Midbrain (tissue), 1 donor: Measurements from ENCODE around the gene TMSB15B.
"Not testable (repeated sequence)": the region's sequence is repeated elsewhere in the genome, so short reads cannot be mapped to it uniquely, and the experiment has no call there.

ENCODE experiments used
- DNase-seq: peaks from one replicate; lab custom pipeline; 2025; lab: John Stamatoyannopoulos, UW

Gene TMSB15B

DNA sequence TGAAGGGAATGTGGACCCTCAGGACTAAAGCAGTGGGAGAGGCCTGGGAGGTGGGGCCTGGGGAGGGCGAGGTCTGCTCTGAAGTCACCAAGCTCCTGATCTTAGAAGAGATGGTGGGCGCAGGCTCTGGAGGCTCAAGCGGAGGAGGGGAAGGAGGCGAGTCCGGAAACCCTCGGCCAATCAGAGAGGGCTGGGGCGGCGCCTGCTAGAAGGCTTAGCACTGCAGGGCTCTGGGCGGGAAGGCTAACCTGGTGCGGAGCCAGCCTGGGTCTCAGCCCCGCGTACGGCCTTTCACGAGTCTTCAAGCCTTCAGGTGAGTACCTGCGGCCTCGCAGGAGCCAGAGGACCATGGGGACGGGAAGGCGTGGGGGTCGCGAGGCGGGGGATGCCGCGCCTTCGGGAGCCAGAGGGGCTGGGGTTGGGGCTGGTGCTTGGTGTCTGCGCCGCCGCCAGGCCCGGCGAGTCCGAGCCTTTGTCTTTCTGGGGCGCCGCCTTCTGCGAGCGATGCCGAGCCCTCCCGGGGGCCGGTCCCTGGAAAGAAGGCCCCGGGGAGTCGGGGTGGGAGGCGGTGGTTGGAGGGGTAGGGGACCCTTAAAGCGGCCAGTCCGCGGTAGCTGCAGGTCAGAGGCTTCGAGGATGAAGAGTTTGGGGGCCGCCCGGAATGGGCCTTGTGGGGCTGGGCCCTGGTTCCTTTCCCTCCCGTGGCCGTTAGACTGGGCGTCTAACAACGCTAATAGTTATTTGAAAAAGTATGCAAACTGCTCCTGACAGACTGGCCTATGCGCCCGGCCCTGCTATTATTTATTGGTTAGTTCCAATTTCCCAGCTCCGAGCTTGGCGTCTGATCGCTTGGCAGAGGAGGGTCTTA lies at the start of gene TMSB15B:
Gene TMSB15B, plus strand, starts transcription at position 217 of the 868 bp plus-strand sequence.
- DNase-seq: not testable (repeated sequence)

DNA sequence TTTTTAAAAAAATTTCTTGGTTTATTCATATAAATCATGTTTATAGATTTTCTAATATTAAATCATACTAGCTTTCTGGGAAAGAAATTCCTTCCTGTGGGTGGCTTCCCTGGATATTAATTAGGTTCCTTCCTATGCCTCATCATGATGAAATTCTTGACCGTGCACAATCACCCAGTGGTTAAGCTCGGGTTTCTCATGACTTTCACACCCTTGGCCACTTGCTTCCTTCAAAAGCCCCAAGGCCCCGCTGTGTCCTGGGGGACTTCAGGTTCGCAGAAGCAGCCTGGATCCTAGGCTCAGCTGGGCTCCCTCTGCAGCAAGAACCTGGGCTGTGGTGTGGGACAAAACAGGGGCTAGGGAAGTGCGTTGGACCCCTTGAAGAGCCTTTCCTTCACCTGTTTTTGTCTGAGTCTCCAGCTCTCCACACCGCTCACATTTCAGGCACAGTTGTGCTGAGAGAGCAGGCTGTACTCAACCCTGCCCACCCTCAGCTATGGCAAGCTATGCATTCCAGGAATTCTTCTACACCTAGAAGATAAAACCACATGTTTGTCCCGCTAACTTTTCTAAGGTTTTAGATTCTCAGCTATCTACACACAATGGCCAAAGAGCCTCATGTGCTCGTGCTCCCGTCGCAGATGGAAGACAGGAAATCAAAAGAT lies 48.9 kb upstream of the TMSB15B start:
- no peak for DNase-seq

DNA sequence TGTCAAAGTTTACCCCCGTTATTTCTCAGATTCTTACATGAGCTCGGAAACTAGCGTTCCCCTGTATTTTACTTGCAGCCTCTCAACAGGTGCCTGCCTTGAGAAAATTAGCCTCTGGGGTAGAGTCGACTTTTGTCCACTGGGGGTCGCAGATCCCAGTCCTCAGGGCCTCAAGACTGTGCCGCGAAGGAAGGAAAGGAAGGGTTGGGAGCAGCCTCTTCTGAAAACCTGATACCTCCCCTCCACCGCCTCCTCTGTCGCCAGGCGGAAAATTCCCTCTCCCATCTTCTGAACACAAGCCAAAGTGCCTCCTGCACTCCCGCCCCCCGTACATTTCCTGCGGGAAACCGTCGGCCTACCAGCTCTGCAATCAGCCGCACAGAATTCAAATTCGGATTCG lies 44.4 kb upstream of the TMSB15B start:
- peak; percentile 52 for DNase-seq

DNA sequence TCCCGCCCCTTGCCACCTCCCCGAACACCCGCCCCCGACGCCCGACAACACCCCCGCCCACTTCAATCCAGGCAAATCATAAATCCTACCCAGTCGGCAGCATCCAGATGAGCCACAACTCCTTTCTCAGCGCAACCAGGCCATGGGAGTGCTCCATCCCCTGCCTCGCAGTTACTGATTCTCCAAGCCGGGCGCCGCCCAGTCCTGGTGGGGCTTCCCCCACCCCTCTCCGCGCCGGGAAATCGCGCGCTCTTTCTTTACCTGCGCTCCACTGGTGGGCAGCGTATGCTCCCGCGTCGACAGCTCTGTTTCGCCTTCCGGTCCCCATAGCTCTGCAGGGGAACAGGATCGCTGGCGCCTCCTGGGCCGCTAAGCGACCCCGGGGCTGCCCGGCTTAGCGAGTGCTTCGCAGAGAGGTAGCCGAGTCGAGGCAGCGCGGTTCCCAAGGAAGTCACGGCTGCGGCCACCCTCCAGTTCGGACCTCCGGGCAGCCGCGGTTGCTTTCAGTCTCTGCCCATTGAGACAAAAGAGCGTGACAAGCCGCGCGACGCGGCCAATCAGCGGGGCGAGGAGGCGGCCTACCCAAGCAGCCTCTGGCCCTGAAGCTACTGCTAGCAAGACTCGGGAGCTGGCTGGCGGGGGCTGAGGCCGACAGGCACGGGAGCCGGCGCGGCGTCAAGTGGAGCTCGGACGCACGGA lies 43.7 kb upstream of the TMSB15B start:
- peak; percentile 26 for DNase-seq

DNA sequence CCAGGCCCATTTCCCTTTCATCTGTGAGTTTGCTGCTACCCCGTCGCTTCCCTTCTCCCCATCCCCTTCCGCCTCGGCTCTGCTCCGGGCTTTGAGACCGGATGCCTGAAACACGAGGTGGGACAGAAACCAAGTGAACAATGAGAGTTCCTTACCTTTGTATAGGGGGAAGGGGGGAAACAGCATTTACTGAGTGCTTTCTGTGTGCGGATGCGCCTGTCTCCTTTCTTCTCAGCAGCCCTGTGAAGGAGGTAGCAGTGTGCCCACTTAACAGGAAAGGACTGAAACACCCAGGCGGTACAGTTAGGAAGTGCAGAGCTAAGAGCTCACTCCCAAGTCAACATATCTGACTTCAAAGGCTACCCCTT lies 43.2 kb upstream of the TMSB15B start:
- DNase-seq: peak; percentile 26

DNA sequence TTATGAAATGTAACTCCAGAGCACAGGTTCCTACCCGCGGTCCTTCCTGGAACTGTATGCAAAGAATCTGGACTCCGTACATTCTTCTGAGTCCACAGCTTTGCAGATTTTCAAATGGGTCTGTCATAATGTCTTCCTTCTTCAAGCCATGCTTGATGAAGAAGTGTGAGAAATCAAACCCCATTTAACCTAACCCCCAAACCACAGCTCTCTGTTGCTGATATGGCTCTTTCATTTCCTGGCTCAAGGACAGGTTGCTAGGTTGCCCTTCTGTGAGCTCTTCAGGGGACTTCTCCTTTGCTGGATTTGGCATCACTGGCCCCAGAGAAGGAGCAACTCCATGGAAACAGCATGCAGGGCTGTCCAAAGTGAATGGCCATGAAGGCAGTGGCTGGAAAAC lies 41.9 kb upstream of the TMSB15B start:
- not testable (repeated sequence) for DNase-seq

DNA sequence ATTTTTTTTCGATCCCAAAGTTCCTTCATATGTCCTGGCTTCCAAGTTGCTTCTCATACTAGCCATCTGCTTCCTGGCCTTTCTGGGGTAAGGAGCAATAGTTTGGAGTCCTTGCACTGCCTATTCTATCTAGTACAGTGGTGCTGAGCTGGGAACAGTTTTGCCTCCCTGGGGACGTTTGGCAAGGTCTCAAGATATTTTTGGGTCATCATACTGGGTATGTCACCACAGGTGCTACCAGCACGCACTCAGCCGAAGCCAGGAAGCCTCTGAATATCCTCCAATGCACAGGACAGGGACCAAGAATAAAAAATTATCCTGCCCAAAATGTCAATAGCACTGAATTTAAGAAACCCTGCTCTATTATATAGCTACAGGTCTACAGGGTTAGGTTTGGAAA lies 35.4 kb upstream of the TMSB15B start:
- no peak for DNase-seq

DNA sequence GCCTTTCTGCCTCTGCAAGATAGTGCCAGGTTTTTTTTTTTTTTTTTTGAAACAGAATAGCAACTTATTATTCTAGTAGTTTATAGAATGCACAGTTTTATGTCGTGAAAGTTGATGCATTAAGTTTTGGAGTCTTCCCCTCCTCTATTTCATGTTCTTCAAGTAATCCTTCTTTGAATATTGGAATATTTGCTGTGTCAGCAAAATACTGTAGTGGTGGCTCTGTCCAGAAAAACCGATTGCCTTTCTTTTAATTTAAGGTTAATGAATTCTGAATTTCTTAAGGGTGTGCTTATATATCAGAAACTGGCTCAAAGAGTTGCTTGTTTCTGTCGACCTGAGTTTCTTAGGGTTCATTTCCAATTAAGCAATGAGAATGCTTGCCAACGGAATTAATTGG lies 34.8 kb upstream of the TMSB15B start:
- DNase-seq: no peak

DNA sequence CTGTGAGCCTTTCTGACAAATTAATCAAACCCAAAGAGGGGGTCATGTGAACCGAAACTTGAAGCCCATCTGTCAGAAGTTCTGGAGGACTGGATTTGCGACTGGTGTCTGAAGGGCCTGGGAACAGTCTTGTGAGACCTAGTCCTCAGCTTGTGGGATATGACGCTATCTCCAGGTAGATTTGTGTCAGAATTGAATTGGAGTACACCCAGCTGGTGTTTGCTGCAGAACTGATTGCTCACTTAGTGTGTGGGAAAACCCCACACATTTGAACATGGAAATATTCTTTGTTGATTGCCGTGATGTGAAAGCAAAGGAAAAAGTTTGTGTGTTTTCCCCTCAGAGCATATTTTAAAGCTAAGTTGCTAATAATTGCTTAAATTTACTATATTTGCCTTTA lies 30.3 kb upstream of the TMSB15B start:
- DNase-seq: no peak

DNA sequence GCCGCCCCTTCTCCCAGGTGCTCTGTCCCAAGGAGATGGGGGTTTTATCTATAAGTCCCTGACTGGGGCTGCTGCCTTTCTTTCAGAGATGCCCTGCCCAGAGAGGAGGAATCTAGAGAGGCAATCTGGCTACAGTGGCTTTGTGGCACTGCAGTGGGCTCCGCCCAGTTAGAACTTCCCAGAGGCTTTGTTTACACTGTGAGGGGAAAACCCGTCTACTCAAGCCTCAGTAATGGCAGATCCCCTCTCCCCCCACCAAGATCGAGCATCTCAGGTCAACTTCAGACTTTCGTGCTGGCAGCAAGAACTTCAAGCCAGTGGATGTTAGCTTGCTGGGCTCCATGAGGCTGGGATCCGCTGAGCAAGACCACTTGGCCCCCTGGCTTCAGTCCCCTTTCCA lies 22.2 kb upstream of the TMSB15B start:
- DNase-seq: not testable (repeated sequence)

DNA sequence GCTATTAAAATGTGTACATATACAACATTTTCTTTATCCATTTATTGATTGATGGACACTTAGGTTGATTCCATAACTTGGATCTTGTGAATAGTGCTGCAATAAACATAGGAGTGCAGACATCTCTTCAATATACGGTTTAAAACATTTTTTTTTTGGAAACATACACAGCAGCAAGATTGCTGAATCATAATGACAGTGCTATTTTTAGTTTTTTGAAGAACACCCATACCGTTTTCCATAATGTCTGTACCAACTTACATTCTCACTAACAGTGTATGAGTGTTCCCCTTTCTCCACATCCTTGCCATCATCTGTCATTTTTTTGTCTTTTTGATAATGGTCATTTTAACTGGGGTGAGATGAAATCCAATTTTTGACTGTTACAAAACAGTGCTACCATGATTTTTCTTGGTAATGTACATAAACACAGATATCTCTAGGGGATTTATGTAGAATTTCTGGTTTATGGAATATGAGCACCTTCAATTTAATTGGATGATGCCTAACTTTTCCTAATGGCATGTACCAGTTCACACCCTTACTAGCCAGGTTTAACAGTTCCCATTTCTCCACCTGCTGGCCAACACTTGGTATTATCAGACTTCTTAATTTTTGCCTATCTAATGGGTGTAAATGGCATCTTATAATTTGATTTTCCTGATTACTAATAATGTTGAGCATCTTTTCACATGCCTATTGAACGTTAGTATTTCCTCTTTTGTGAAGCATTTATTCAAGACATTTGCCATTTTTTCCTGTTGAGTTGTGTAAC lies 21.0 kb upstream of the TMSB15B start:
- DNase-seq: peak; percentile 3

DNA sequence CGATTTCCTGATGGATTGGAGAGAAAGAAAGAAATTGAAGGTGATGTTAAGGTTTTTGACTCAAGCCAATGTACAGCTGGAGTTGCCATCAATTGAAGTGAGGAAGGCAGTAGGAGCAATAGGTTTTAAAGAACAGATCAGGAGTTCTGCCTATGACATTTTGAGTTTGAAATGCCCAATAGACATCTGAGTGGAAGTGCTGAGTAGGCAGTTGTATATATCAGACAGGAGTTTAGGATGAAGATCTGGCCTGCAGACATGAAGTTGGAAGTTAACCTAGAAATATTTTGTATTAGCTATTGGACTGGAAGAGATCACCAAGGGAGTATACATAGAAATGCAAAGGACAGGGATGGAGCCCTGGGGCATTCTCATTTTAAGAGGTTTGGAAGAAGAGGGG lies 12.9 kb upstream of the TMSB15B start:
- DNase-seq: no peak

DNA sequence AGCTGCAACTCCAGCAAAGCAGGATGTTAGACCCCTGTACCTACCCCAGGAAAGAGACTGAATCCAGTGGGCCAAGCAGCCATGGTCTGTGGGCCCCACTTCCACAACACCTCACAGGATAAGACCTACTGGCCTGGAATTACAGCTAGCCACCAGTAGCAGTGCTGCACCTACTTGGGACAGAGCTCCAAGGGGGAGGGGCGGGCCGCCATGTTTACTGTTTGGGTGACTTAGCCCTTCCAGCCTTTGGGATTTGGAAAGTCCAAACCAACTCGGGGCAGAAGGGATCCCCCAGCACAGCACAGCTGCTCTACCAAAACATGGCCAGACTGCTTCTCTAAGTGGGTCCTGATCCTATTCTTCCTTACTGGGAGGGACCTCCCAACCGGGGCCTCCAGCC lies 9.1 kb upstream of the TMSB15B start:
- DNase-seq: no peak

DNA sequence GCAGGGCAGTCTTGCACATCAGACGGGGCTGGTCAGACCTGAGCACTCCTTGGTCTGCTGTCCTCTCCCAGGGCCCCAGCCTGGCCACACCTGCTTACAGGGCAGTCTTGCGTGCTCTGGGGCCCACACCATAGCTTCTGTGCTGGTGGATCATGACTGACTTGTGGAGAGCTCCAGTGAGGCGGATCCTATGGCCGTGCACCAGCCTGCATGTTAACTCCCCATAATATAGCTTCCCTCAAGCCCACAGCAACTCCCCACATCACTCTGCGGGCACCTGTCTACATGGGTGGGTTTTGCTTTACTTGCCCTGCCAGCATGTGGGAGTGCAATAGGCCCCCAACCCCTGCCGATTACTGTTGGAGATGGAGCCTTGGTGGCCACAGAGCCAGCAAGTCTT lies 8.2 kb upstream of the TMSB15B start:
- DNase-seq: no peak

DNA sequence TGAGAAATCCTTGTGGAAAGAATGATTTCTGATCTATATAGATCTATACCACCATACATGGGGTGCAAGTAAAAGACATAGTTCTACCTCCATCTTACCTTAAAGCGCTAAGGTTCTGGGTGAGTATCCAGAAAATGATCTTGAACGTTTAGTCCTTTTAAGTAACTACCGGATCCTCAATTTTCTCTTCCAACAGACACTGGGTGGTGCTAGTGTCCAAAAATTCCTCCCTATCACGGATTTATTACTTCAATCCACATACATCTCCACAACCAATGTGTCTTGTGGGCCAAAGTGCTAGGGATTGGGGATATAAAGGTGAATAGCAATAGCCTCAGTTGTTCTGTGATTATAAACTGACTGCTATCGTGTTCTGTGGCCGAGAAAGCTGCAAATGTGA lies 1.8 kb upstream of the TMSB15B start:
- DNase-seq: not testable (repeated sequence)

DNA sequence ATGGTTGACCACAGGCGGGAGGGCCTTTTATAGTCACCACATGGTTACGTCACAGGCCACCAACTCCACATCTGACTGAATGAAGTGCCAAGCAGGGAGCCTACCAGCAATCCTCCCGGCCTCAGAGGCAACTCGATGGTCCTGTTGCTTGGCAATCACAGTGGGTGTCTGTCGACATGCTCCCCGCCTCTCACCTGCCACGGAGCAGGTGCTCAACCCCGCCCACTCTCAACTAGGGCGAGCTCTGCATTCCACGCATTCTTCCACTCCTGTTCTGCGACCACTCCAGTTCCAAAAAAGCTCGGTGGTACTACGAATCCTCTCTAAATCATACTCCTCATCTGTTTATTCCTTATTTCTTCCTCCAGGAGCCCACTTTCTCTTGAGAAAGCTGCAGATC lies 21.1 kb downstream of the TMSB15B start:
- not testable (repeated sequence) for DNase-seq

DNA sequence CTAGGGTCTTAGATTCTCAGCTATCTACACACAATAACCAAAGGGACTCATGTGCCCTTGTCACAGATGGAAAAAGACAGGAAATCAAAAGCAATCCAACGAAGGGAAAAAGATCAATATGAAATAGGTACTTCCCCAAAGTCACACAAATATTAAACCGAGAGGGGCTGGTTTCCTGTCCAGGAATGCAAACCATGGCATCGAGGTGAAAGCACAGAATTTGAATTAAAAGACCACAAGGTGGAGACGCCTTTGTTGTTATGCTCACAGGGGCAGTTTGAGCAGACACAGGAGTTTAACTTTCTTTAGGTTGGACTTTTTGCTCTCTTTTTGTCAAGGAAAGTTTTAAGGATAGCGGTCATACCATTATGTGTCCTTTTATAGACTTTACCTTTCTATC lies 36.8 kb downstream of the TMSB15B start:
- DNase-seq: no peak

DNA sequence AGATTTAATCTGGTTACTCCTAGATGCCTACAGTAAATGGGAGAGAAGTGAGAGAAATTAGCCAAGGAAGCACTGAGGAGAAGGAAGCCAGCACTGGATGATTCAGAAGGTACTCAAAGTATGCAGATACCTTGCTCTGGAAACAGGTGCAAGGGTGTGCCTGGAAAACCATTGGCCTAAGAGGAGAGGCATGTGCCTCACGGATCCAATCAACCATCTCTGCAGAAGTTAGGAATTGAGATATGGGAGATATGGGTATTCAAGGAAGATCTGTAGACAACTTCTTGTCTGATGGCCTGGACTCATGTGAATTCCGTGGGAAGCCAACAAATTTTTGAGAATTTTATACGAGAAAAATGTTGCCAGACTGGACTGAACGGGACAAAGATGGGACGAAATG lies 46.4 kb downstream of the TMSB15B start:
- no peak for DNase-seq

DNA sequence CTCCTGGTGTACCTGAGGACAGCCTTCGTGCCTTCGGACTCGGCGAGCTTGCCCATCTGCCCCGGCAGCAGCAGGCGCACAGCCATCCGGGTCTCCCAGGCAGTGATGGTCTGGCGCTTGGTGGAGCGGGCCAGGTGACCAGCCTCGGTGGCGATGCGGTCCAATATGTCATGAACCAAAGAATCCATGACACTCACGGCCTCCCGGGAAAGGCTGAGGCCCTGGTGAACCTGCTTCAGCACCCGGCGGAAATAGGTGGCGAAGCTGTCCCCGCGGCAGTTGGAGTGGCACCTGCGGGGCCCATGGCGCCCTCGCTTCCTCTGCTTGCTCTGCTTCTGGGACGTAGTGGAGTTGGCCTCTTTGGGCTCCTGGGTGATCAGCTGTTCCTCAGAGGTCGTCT lies 50.7 kb downstream of the TMSB15B start:
- DNase-seq: no peak

DNA sequence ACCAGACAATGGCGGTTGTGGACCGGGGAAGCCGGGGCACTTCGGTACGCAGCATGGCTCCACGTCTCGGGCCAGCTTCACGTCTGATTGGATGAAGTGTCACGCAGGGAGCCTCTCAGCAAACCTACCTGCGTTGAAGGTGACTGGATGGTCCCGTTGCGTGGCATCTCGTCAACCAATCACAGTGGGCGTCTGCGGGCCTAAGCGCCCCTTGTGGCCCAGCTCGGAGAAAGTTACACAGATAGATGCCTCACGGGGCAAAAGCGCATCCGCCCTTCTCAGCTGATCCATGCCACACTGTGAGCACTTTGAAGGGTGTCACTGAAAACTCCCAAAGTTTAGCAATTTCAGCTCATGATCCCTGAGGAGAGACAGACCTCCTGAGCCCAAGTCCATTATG lies 51.2 kb downstream of the TMSB15B start, which contains the start of gene H2BW1:
Gene H2BW1, minus strand, starts transcription at position 103 of the 400 bp plus-strand sequence. CDS start 132 bp downstream, outside the sequence.
- DNase-seq: no peak

DNA sequence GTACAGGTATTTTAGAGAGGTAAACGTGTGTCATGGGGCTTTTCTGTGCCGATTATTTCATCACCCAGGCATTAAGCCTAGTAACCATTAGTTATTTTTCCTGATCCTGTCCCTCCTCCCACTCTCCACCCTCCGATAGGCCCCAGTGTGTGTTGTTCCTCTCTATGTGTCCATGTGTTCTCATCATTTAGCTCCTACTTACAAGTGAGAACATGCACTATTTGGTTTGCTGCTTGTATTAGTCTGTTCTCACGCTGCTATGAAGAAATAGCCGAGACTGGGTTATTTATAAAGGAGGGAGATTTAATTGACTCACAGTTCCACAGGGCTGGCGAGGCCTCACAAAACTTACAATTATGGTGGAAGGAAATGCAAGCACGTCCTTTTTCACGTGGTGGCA lies 53.1 kb downstream of the TMSB15B start:
- DNase-seq: not testable (repeated sequence)
